ENCODE measurements around the gene RAP2A.

RAP2A gene

GRCh38 chr13:97454699-97455098 lies 20.7 kb downstream of the RAP2A start:
- H3K9me3 ChIP-seq: no peaks in the 10 kb centered on the region
- no peaks in the 10 kb centered on the region for H3K36me3 ChIP-seq
- no peak overlapping the region for H3K27ac ChIP-seq
- H3K4me1 ChIP-seq (ENCODE audit: control insufficient read depth in 1 of 2, insufficient read depth in 1 of 2, low read depth in 1 of 2, low read length in 1 of 2): no peaks in the 10 kb centered on the region
- no peaks in the 10 kb centered on the region for H3K27me3 ChIP-seq
- no peak overlapping the region for H3K4me3 ChIP-seq (ENCODE audit: low read depth in 1 of 2, low read length in 1 of 2)
- TF ChIP-seq, protein P1, sequence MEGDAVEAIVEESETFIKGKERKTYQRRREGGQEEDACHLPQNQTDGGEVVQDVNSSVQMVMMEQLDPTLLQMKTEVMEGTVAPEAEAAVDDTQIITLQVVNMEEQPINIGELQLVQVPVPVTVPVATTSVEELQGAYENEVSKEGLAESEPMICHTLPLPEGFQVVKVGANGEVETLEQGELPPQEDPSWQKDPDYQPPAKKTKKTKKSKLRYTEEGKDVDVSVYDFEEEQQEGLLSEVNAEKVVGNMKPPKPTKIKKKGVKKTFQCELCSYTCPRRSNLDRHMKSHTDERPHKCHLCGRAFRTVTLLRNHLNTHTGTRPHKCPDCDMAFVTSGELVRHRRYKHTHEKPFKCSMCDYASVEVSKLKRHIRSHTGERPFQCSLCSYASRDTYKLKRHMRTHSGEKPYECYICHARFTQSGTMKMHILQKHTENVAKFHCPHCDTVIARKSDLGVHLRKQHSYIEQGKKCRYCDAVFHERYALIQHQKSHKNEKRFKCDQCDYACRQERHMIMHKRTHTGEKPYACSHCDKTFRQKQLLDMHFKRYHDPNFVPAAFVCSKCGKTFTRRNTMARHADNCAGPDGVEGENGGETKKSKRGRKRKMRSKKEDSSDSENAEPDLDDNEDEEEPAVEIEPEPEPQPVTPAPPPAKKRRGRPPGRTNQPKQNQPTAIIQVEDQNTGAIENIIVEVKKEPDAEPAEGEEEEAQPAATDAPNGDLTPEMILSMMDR (IDR thresholded peaks at IDR 0.05): no peak

GRCh38 chr13:97456047-97456446 lies 22.1 kb downstream of the RAP2A start:
- Histone ChIP-seq H3K27me3 (no peaks in the 10 kb centered on the region), H3K4me1 (ENCODE audit: control insufficient read depth in 1 of 2, insufficient read depth in 1 of 2, low read depth in 1 of 2, low read length in 1 of 2) (no peaks in the 10 kb centered on the region)
- TF ChIP-seq, protein P1 (IDR thresholded peaks at IDR 0.05): no peak

GRCh38 chr13:97459215-97459777 lies 25.3 kb downstream of the RAP2A start:
- H3K4me3 ChIP-seq (ENCODE audit: low read depth in 1 of 2, low read length in 1 of 2): no peak overlapping the region
- H3K36me3 ChIP-seq: no peaks in the 10 kb centered on the region
- no peaks in the 10 kb centered on the region for H3K4me1 ChIP-seq (ENCODE audit: control insufficient read depth in 1 of 2, insufficient read depth in 1 of 2, low read depth in 1 of 2, low read length in 1 of 2)
- H3K9me3 ChIP-seq: no peaks in the 10 kb centered on the region
- TF ChIP-seq, protein P1 (IDR thresholded peaks at IDR 0.05): no peak
- no peaks in the 10 kb centered on the region for H3K27me3 ChIP-seq
- H3K27ac ChIP-seq: no peak overlapping the region

More at GRCh38 chr13:97456047-97456446, 22.1 kb downstream of the RAP2A start:
- H3K4me3 ChIP-seq (ENCODE audit: low read depth in 1 of 2, low read length in 1 of 2): no peak overlapping the region
- no peaks in the 10 kb centered on the region for H3K9me3 ChIP-seq
- no peaks in the 10 kb centered on the region for H3K36me3 ChIP-seq
- no peak overlapping the region for H3K27ac ChIP-seq

- H3K4me3 ChIP-seq (ENCODE audit: low read depth in 1 of 2, low read length in 1 of 2): no peak overlapping the region
- no peaks in the 10 kb centered on the region for H3K4me1 ChIP-seq (ENCODE audit: control insufficient read depth in 1 of 2, insufficient read depth in 1 of 2, low read depth in 1 of 2, low read length in 1 of 2)
- TF ChIP-seq, protein P1 (IDR thresholded peaks at IDR 0.05): no peak
- no peaks in the 10 kb centered on the region for H3K9me3 ChIP-seq
- no peak overlapping the region for H3K27ac ChIP-seq
- no peaks in the 10 kb centered on the region for H3K36me3 ChIP-seq
- no peaks in the 10 kb centered on the region for H3K27me3 ChIP-seq
Observed at GRCh38 chr13:97460004-97460775, 26.2 kb downstream of the RAP2A start.

DNA sequence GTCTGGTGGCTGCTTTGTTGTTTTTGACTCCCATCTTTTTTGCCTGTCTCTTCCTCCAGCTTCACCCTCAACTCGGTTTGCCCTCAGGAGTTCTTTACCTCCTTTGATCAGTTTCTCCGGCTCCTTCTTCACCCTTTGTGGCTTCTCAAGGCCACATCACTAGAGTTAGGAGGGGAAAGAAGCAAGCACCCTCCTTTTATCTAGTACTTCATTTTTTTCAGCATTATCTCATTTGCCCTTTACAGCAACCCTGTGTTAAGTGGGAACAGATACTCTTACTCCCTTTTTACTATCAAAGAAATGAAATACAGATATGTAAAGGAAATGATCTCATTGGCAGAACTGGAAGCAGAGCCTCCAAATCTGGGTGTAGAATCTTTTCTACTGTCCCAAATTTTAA lies 26.9 kb downstream of the RAP2A start:
- Histone ChIP-seq H3K27ac (no peak overlapping the region), H3K4me1 (ENCODE audit: control insufficient read depth in 1 of 2, insufficient read depth in 1 of 2, low read depth in 1 of 2, low read length in 1 of 2) (no peaks in the 10 kb centered on the region)

More for the DNA sequence above, 26.9 kb downstream of the RAP2A start:
- Histone ChIP-seq H3K36me3 (no peaks in the 10 kb centered on the region), H3K9me3 (no peaks in the 10 kb centered on the region), H3K4me3 (ENCODE audit: low read depth in 1 of 2, low read length in 1 of 2) (no peak overlapping the region), H3K27me3 (no peaks in the 10 kb centered on the region)
- TF ChIP-seq, protein P1 (IDR thresholded peaks at IDR 0.05): no peak

Measured in neutrophil (primary cell).